HT1080 (cell line): ENCODE measurements around the gene MIA2. TPM values are rescaled to one million over a fixed set of nuclear protein-coding genes. Genes with fewer than 3 reads are reported as not detected.
A peak's percentile ranks its signal among the peaks of the same experiment; 100 is the strongest.
"Not testable (repeated sequence)": the region's sequence is repeated elsewhere in the genome, so short reads cannot be mapped to it uniquely, and the experiment has no call there.

Experiments
- DNase-seq: peaks from one replicate; pipeline ENCODE4 v3.0.0-alpha.2; 2015; ENCODE audit warnings: low read depth
- total RNA-seq: library from RNA; depleted of rRNA; stranded (reverse); fragments of >200 nt; shearing (Covaris generic); gene quantifications from 2 replicates; pipeline ENCODE4 v1.2.3, GENCODE V29; 2014

The MIA2 gene
- total RNA-seq, 1 experiment from 2014 or later, result 8.4 TPM

DNA sequence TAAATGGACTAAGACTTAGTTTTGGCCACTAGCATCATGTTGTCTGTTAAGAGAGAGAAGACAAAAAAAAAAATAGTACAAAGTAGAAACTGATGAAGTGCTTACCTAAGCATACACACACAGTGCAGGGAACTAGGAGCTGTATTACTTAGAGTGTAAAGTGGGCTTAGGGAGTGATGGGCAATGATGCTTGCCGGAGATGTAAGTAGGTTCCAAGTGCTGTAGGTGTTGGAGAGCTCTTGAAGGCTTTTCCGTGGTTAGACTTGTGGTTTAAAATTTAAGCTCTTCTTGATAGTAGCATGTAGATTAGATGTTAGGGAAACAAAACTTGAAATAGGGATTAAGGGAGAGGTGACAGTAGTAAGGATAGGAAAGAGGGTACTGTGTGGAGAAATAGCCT lies 34.7 kb downstream of the MIA2 start:
- DNase-seq, result peak; percentile 11

DNA sequence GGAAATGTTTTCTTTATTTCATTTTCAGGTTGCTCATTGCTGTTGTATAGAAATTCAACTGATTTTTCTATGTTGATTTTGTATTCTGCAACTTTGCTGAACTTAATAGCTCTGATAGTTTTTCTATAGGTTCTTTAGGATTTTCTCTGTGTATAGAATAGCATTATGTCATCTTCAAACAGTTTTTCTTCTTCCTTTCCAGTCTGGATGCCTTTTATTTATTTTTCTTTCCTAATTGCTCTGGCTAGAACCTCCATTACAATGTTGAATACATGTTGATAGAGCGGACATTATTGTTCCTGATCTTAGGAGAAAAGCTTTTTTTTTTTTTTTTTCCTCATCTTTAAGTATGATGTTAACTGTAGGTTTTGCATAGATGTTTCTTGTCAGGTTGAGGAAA lies 39.2 kb downstream of the MIA2 start:
- DNase-seq, result no peak

DNA sequence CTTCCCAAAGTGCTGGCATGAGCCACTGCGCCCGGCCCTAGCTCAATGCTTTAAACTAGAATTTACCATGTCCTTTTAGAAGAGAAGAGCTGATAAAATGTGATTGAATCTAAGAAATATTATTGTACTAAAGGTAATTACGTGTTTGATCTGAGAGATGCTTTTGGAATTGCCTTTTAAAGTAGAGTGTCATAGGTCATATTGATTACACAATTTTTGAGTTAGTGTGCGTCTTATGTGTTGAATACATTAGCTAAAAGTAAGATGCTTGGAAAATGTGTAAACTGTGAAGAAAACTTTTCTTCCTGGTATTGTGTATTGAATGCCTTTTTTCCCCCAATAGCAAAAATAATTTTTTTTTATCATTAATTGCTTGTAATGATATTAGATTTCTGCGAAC lies 41.7 kb downstream of the MIA2 start:
- DNase-seq, result no peak

DNA sequence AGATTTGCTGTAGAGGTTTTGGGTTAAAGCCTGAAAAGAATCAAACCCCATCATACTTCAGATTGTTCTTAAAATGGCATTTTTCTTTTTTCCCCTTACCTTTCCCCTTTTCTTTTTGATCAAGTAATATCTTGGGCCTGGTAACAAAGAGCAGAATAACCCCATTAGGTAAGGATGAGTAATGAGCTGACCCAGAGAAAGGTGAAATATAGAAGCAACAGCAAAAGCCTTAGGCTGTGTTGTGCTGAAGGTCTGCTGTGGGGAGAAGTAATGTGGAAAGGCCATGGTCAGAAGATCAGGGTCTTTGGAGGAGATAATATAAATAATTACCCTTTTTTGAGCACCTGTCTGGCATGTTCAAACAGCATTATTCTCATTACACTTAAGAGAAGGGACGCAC lies 42.3 kb downstream of the MIA2 start:
- no peak for DNase-seq

DNA sequence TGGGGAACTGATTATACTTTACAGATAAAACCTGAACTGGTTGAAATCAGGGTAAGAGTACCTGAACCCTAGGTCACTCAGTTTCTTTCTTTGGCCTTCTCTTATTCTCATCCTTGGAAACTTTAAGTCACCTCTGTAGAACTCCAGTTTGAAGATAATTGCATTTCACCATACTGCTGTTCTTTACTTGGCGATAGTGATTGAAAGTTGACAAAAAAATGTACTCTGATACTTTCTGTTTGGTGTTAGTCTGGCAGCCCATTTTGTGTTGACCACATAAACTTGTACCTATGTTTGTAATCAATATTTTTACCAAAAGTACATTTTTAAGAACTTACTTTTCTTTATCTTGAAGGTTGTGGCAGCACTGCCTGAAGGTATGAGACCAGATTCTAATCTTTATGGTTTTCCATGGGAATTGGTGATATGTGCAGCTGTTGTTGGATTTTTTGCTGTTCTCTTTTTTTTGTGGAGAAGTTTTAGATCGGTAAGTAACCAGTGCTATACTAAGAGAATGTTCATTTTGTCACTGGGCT lies 42.9 kb downstream of the MIA2 start:
- no peak for DNase-seq

DNA sequence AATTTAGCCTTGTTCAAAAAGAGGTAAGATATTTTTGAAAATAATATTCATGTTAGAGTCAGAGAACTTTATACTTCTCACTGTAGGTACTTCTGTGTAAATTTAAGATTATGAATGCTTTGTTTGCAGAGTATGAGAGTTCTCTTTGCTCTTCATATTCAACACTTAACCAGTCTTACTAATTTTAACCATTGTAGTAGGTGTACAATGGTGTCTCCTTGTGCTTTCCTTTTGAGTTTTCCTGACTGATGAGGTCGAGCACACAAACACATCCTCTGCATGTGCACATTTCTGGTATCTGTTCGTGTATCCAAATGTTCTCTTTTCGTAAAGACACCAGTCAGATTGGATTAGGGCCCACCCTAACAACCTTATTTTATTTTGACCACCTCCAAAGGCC lies 45.8 kb downstream of the MIA2 start:
- DNase-seq, result no peak

DNA sequence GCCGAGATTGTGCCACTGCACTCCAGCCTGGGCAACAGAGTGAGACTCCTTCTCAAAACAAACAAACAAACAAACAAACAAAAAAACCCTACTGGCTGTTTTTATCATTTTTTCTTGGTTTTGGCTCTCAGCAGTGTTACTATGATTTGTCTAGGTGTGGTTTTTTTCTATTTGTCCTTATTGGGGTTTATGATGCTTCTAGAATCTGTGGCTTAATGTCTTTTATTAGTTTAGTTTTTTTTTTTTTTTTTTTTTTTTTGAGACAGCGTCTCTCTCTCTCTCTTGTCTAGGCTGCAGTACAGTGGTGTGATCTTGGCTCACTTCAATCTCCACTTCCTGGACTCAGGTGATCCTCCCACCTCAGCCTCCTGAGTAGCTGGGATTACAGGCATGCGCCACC lies 47.0 kb downstream of the MIA2 start:
- DNase-seq, result not testable (repeated sequence)

DNA sequence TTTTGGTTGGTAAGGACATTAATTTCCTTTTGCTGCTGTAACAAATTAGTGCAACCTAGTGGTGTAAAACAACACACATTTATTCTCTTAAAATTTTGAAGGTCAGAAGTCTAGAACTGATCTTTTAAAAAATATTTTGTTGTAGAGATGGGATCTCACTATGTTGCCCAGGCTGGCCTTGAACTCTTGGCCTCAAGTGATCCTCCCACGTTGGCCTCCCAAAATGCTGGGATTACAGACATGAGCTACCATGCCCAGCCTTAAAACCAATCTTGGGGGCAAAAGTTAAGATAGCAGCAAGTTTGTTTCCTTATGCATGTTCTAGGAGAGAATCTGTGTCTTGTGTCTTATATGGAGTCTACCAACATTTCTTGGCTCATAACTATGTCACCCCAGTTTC lies 55.8 kb downstream of the MIA2 start:
- no peak for DNase-seq

DNA sequence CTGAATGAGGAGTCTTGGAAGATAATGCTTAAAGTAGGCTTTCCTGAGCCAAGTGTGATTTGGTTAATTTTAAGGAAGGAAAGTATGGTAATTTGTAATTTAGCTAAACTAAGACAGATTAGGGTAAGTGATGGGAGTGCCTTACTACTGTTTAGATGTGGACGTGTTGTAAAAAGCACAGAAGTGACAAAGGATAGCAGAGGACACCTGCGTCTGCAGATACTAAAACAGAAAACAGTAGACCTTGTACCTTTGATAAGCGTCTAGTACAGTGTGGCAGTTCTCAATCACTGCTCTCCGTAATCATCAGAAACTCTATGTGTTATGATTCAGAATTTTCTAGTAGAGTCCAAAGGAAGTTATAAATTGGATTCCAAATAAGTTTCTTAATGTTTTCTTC lies 58.0 kb downstream of the MIA2 start:
- no peak for DNase-seq

DNA sequence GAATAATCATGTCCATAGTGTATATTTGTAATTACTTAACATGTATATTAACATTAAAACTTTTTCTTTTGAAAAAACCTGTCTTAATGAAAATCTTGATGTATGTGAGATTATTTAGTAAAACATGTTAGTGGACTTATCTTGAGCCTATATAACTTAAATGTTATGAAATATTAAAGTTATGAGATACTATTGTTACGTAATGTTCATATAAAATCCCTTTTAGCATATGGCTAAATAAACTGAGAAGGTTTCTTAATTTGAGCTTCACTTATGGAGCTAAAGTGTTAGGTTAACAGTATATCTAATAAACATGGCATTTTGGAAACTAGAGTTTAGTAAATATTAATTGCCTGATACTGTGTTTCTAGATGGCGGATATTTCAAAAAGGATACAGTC lies 59.9 kb downstream of the MIA2 start:
- no peak for DNase-seq

DNA sequence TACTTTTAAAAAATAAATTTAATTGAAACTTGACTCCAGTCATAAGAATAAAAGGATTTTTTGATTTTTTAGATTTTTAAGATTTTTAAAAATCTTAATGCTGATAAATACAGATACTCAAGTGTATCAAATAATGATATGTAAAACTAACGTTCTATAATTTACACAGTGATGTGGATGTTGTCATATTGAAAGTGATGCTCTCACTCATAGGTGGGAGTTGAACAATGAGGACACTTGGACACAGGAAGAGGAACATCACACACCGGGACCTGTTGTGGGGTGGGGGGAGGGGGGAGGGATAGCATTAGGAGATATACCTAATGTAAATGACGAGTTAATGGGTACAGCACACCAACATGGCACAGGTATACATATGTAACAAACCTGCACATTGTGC lies 66.7 kb downstream of the MIA2 start:
- DNase-seq, result not testable (repeated sequence)

DNA sequence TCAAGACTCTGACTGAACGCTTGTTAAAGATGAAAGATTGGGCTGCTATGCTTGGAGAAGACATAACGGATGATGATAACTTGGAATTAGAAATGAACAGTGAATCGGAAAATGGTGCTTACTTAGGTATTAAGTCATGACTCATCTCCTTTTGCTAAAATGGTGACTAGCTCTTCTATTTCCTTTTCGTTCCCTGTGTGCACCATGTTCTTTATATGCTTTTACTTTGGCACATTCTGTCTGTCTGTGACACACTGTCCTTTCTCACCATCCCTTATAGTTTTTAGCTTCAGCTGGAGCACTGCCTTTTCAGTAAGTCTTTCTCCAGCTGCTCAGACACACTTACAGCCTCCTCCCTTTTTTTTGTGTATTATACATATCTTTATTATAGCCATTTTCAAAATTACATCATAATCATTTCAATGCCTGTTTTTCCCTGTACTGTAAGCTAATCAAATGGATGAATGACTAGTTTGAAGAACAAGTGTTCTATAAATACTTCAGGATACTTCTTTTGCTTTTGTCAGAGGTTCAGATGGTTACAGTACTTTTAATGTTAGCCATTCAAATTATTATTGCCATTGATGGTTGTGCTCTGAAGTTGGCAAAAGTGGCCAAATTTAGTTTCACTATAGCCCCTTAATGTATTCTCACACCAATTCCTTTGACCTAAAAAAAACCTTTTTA lies 68.6 kb downstream of the MIA2 start:
- DNase-seq, result peak; percentile 24

DNA sequence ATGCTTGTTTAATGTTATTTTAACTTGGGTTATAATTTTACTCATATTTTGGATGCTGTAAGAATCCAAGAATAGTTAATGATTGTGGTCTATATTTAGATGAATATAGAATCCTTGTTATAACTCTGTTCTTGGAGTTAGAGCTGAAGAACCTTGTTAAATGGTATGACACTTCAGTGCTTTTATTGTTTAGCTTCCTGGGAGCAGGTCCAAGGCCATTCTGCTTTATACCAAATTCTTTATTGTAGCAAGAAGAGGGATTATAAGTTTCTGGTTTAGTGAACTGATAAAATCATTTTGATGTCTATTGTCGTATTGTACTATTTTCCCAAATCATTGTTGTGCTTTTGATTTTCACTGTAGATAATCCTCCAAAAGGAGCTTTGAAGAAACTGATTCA lies 69.4 kb downstream of the MIA2 start:
- DNase-seq, result no peak

DNA sequence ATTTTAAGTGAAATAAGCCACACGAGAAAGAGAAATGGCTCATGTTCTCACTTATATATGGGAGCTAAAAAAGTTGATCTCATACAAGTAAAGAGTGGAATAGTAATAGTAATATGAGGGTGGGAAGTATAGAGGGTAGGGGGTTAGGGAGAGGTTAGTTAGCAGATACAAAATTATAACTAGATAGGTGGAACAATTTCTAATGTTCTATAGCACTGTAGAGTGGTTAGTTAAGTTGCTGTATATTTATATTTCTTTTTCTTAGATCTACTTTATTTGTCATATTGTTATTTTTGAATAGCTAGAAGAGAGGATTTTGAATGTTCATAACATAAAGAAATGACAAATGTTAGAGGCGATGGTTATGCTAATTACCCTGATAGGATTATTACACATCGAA lies 74.1 kb downstream of the MIA2 start:
- DNase-seq, result no peak

DNA sequence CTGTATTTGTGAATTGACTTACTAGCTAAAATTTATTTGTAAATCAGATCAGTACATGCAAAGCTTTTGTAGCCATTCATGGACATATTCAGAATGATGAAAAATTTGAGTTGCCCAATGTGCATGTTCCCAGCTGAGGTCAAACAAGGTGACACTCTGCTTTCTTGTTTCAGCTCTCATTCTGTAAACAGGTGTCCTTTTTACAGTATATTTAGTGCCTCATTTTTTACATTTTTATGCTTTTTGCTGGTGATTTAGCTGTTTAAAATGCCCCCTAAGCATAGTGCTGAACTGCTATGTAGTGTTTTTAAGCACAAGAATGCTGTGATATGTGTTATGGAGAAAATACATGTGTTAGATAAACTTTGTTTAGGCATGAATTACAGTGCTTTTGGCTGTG lies 76.3 kb downstream of the MIA2 start:
- DNase-seq, result no peak

DNA sequence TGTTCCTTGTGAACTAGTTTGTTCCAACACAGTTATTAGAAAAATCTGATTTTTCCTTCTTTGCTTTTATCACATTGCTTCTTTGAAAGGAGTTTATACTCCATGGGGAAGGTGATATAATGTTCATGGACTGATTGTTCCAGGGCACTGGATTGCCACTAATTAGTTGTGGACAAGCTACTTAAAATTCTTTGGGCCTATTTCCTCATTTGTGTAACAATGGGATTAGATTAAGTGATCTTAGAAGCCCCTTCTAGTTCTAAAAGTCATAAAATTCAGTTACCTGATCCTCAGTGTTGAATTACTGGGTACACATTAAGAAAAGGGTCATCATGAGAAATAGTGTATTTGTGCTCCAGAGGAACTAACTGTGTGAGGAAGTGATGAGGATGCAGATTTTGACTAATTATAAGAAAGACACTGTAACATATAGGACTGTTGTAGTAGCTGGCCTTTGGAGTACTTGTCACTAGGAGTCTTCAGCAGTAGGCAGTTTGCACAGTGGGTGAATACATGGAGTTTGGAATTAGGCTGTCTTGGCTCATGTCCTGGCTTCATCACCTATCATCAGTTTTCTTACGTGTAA lies 82.2 kb downstream of the MIA2 start:
- DNase-seq, result no peak

DNA sequence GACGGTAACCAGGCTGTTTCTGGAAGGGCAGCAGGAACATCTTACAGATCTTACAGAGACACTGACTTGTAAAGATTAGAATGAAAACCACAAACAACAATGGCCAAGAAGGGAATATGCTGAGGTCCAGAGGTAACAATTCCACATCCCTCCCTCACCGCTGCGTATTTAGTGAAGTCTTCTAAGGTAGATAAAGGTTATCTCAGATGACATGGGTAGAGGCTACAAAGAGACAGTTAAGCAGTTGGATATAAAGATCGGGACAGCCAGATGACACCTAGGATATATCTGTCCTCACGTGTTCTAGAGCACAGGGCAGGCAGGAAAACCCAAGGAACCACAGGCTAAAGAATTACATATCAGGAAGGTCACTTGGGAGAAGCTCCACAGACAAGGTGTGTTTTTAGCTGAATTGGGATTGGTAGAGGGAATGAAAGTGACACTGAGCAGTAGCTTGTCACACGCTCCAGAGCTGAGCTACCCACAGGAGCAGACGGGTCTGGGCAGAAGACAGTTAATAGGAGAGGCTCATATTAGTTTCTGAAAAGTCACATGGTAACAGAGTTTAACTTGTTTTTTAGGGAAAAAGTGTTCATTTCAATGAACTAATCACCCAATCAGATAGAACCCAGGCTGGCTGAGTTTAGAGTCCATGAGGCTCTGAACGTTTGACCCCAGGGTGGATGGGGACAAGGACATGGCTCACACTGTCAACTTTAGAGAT lies 83.3 kb downstream of the MIA2 start:
- no peak for DNase-seq

DNA sequence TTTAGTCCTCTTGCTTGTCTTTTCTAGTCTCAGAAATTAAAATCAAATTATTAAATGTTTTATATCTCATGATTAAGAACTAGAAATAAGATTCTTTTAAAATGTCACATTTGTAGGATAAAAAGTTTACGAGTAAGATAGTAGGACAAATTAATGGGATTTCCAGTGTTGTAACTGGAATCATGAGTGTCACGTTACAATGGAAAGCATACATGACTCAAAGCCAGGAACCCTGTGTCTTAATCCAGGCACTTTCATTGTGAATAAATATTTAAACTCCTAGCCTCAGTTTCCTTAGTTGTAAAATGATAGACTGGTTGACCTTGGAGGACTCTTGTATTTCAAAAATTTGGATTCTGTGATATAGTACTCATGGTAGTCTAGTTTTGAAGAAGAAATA lies 84.9 kb downstream of the MIA2 start:
- DNase-seq, result no peak

DNA sequence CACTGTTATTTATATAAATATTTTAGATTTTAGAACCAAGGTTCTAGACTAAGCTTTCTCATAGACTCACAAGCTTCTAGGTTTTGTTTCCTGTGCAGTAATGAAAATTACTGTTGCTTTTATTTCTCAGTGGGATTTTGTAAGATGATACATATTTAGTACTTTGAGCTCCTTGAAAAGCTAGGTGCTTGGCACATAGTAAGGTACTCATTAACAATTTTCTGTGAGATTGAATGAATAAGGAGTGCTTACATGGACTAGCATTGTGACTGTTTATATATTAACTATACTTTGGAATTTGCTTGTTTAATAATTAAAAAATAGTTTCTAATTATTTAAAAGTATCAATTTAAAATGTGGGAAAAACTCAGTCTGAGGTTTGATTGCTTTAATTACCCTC lies 85.7 kb downstream of the MIA2 start:
- no peak for DNase-seq

DNA sequence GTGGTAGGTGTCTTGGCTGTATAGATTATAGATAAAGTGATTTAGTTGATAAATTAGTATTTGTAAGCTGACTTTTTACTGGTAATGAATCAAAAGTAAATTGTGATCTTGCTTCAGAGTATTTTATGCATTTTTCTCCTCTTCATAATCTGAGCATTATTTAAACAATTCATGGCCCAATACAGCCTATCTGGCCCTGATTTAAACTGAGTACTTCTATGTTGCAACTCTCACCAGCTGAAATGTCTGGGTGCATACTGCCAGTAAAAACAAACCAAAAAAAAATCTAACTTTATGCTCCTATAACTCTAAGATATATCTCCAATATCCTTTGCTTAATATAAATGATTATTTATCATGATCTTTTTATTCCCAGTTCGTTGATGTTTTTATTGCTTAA lies 86.6 kb downstream of the MIA2 start:
- DNase-seq, result no peak

DNA sequence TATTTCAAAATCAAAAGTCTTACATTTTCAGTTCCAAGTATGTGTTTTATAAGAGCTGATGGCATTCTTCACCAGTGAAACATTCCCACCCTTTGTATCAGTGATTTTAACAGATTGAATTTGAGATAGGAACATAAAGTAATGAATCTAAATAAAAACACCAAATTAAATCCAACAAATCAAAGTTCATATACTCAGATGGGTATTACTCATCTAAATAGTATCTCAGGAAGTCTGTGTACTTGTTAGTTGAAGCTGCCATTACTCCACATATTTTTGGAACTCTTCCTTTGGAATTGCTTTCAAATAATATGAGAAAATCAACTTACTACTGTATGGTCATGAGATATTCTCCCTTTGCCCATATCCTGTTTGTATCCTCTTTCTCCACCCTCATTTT lies 89.1 kb downstream of the MIA2 start:
- DNase-seq, result no peak

DNA sequence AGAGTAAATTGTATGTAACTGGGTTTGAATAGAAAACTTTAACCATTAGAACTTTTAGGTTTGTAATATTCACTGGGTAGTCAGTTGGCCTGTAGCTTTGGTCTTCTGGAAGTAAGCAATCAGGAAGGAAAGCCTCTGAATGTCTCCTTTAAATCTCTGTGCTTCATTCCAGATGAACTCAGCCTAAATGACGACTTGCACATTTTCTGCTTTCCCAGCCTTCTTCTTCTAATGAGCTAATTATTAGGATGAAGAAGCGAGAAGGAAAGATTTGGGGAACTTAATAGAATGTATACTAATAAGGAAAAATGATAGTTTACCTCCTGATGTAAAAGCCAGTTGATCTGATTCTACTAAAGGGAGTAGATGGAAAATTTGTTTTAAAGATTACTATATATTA lies 90.4 kb downstream of the MIA2 start:
- DNase-seq, result no peak

DNA sequence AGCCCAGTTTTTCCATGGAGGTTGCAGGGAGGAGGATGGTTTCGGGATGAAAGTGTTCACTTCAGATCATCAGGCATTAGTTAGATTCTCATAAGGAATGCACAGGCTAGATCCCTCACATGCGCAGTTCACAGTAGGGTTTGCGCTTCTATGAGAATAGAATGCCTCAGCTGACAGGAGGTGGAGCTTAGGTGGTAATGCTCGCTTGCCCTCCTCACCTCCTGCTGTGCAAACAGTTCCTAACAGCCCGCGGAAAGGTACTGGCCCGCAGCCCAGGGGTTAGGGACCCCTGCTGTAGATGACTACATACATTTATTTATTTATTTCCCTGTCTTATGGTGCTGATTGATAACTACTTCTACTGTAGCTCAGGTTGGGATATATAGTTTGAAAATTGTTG lies 105.3 kb downstream of the MIA2 start:
- DNase-seq, result no peak
